GM13977 (cell line): ENCODE data around the gene HSPBP1.

ENCODE experiments used
- DNase-seq: peaks from one replicate; pipeline ENCODE4 v3.0.0; 2012; ENCODE audit warnings: low spot score
- in situ Hi-C: fragments of 300-500 bp; cut with MboI; formaldehyde crosslinking; loops from one replicate; pipeline ENCODE4 v1.12.0; 2022; ENCODE audit warnings: low sequenced_read_pairs, low pct_unique_long_range_greater_than_20kb, mixed read lengths, inconsistent platforms; ENCODE audit not compliant: unreplicated experiment
- TF ChIP-seq, protein P1 (sequence below): IDR thresholded peaks from 2 replicates; pipeline ENCODE4 v1.5.1; 2012; ENCODE audit warnings: mild to moderate bottlenecking, control low read depth; ENCODE audit not compliant: insufficient read depth; ENCODE audit errors: extremely low read depth, missing control alignments

HSPBP1 gene

DNA sequence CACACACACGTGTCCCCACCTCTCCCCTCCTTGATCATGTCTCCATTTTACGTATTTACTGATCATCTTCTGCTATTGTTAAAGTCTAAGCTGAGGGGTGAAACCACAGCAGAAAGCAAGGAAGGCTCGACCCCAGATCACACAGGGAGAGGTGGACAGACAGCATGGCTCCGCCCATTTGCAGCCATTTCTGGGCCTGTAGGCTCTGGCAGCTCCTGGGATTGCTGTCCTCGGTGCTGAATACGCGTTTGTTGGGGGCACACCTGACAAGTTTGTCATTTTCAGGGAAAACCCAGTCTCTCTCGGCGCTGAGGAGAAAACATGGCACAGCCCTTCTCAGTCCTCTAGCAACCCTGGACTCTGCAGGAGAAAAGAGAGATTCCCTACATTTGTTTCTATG, 59.4 kb downstream of the HSPBP1 start:
- TF ChIP-seq, protein P1, sequence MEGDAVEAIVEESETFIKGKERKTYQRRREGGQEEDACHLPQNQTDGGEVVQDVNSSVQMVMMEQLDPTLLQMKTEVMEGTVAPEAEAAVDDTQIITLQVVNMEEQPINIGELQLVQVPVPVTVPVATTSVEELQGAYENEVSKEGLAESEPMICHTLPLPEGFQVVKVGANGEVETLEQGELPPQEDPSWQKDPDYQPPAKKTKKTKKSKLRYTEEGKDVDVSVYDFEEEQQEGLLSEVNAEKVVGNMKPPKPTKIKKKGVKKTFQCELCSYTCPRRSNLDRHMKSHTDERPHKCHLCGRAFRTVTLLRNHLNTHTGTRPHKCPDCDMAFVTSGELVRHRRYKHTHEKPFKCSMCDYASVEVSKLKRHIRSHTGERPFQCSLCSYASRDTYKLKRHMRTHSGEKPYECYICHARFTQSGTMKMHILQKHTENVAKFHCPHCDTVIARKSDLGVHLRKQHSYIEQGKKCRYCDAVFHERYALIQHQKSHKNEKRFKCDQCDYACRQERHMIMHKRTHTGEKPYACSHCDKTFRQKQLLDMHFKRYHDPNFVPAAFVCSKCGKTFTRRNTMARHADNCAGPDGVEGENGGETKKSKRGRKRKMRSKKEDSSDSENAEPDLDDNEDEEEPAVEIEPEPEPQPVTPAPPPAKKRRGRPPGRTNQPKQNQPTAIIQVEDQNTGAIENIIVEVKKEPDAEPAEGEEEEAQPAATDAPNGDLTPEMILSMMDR, result no peak
- no peak for DNase-seq
- in situ Hi-C loops, result no loop called here

DNA sequence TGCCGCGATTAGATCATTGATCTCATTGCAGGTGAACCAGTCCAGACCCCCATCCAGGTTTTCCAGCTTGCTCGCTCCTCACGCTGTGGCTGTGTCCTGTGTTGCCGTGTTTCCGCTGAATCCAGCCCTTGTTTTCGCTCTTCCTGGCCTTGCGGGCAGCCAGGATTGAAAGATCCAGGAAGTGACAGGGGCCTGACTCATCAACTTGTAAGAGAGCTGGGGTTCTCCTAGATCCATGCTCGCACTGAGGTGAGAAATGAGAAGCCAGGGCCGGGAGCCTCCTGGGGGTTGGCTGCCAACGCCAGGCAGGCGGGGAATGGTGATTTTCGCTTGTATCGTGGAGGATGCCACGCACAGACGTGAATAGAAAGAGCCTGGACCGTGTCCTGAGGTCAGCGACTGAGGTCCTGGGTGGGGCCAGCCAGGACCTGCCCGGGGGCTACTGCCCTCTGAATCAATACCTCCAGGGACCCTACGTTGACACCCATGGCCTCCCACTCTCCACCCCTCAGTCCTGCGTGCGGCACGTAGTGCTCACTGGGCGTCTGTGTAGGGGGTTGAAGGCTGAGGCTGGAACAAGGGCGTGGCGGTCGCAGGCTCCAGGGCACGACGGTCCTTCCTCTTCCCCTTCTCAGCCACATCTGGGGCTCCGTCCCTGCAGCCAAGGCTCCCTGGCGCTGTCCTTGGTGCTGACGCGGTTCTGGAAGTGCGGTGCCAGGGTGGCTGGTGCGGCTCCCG, 63.3 kb downstream of the HSPBP1 start:
- TF ChIP-seq, protein P1, result no peak
- in situ Hi-C loops, result no loop called here
- DNase-seq, result peak; percentile 62

DNA sequence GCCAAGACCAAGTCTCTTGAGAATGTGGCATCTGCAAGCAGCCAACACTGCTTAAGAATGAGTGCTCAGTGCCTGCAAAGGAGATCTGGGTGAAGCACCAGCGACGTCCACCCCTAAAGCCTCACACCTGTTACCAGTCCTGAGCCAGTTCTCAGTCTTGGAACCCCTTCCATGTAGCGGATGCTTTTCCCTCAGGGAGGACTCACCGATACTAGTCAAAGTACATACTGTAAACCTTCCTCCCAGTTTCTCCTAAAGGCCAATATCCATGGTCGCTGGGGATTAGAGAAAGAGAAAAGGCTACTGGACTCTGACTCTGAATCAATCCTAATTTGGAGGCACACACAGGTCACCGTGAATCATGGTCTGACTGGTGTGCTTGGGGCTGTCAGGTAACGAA, 66.4 kb downstream of the HSPBP1 start:
- no peak for DNase-seq
- in situ Hi-C loops, result no loop called here

DNA sequence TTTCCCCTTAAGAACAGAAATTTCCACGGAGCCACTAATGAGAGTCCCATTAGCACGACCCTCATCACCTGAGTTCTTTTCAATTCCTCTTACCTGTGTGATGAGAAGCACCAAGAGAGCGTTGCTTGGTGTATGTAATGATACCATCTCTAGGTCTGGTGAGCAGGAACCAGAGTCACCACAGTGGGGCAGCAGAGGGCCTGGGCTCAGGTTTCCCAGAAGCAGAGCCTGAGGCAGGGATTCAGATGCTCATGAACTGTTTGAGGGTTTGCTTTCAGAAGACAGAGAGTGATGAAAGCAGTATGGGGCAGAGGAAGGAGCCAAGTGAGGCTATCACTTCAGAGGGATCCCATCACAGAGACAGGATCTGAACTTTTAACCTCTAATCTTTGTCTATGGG, 67.5 kb downstream of the HSPBP1 start:
- TF ChIP-seq, protein P1, result peak; percentile 48
- DNase-seq, result no peak
- in situ Hi-C loops, result no loop called here

More for the DNA sequence above, 66.4 kb downstream of the HSPBP1 start:
- TF ChIP-seq, protein P1, result no peak
